K562 (cell line): Measurements from ENCODE around the gene BTN3A1. TPM values are rescaled to one million over a fixed set of nuclear protein-coding genes. Genes with fewer than 3 reads are reported as not detected.

Source experiments
- BMI1 ChIP-seq: fragments of 150-350 bp; IDR thresholded peaks from 2 replicates; pipeline ENCODE4 v1.6.1; 2014; ENCODE audit warnings: low read length
- HCFC1 ChIP-seq: IDR thresholded peaks from 2 replicates; pipeline ENCODE4 v1.6.1; 2012; ENCODE audit warnings: low read depth, low read length, improper control_type of control experiment
- MECOM ChIP-seq: fragments of 250-450 bp; sonication (Bioruptor Pico); IDR thresholded peaks from 2 replicates; pipeline ENCODE4 v1.8.0; 2022; ENCODE audit warnings: inconsistent platforms
- NBN ChIP-seq: fragments of 450-650 bp; IDR thresholded peaks from 2 replicates; pipeline ENCODE4 v1.6.1; 2016; ENCODE audit warnings: low read depth, mild to moderate bottlenecking
- NFXL1 ChIP-seq: fragments of 450-650 bp; formaldehyde crosslinking; IDR thresholded peaks from 2 replicates; pipeline ENCODE4 v1.4.0; 2021; ENCODE audit warnings: mild to moderate bottlenecking
- RBM15 ChIP-seq: fragments of 200-400 bp; formaldehyde crosslinking; IDR thresholded peaks from 2 replicates; pipeline ENCODE4 v1.6.1; 2018; ENCODE audit warnings: mild to moderate bottlenecking, low read length, moderate library complexity; ENCODE audit not compliant: insufficient read depth
- SIX5 ChIP-seq, 2 experiments: IDR thresholded peaks; 2 replicates each; pipeline ENCODE4 v1.6.1; 2011; ENCODE audit warnings: low read length in 2 of 2, borderline replicate concordance in 1 of 2, low read depth in 1 of 2, mild to moderate bottlenecking in 1 of 2, moderate library complexity in 1 of 2; ENCODE audit not compliant: insufficient read depth in 1 of 2
- ZNF507 ChIP-seq: conservative IDR thresholded peaks from 2 replicates; pipeline ENCODE4 v1.6.1; 2017; ENCODE audit warnings: missing genetic modification characterization, missing compliant biosample characterization
- ZNF589 ChIP-seq: fragments of 200-800 bp; sonication (Bioruptor generic); IDR thresholded peaks from 2 replicates; pipeline ENCODE4 v1.6.1; 2016; ENCODE audit warnings: low read depth, missing genetic modification characterization, missing compliant biosample characterization
- polyA plus RNA-seq, 8 experiments: library from polyadenylated mRNA; depleted of rRNA in 4 of 8; stranded (reverse) in 5 of 8; unstranded in 3 of 8; fragments of >200 nt; fragmentation: Nextera tagmentation in 2 of 8; fragmentation: Illumina TruSeq in 1 of 8; extraction: Ambion mirVana in 2 of 8; extraction: Trizol in 1 of 8; gene quantifications; 2 replicates each; pipeline versions ENCODE4 v1.2.1 to v1.2.3, GENCODE V29; 2011 to 2014; ENCODE audit warnings: inconsistent platforms in 1 of 8, missing spikeins in 1 of 8
- total RNA-seq, 7 experiments: library from RNA; depleted of rRNA in 6 of 7; stranded (reverse); fragments of >200 nt in 6 of 7; fragmentation: Illumina TruSeq in 2 of 7; extraction: Trizol in 2 of 7; gene quantifications; 2 replicates each; pipeline versions ENCODE4 v1.2.1 to v1.2.3, GENCODE V29; 2011 to 2021; ENCODE audit warnings: low replicate concordance in 1 of 7
- TF ChIP-seq, protein P1 (sequence below), 3 experiments: fragments of 200-800 bp in 1 of 3; sonication (Bioruptor generic) in 1 of 3; sonication (generic) in 1 of 3; formaldehyde crosslinking in 1 of 3; IDR thresholded peaks; 2 replicates each; pipeline versions ENCODE4 v1.6.1 to v1.8.0; 2016 to 2022; ENCODE audit warnings: mild to moderate bottlenecking in 2 of 3, missing compliant biosample characterization in 2 of 3, missing genetic modification characterization in 2 of 3, missing genetic modification reagents in 1 of 3
- TF ChIP-seq, protein P2 (sequence below): sonication (generic); formaldehyde crosslinking; IDR thresholded peaks from 2 replicates; pipeline ENCODE4 v1.9.0; 2022; ENCODE audit warnings: mild to moderate bottlenecking, missing genetic modification reagents

BTN3A1 gene
- total and polyA plus RNA-seq, 9 of the 15 experiments (the other 6 are each of a cell fraction or from before 2014, with no cell fraction given), result 0.84 to 8.5 (median 3.9) TPM

DNA sequence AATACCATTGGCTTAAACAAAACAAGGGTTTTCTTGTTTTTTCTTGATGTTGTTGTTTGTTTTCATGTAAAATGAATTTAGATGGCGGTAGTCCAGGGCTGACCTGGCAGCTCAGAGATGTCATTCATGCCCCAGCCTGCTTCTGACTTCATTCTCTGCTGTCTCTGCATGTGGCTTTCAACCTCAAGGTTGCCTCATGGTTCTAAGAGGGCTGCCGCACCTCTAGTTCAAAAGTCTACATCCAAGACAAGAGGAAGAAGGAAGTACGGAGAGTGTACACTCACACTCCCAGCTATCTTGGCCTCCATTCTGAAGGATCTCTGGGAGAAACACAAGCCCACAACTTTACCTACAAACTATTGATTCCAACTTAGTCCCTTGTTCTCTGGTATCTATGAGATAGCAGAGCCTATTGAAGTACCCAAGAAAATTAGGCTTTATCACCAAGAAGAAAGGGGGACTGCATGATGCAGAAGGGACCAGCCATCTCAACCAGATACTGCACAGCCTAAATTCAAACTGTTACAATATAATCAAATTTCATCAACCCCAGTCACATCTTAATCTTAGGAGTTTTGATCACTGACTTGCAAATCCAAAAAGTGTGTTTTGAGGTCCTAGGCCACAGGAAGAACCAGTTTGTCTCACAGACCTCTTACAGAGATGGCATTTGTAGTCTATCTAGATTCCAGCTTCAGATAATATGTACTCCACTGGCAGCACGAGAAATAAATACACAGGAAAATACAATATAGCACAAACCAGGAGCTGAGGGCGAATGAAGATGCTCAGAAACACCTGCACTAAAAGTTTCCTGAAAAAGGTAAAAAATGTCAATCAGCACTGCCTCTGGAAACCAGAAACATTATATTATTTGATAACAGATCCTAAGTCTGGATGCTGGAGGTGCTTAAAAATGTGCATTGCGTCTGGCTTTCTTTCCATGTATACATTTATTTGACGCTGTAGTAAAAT lies 37.4 kb downstream of the BTN3A1 start (continued):
- TF ChIP-seq SIX5 (IDR thresholded peaks at IDR 0.05; ENCODE audit: borderline replicate concordance in 1 of 2, insufficient read depth in 1 of 2, low read depth in 1 of 2, low read length in 2 of 2) (no peak), ZNF507 (tag) (no peak), BMI1 (no peak), MECOM (CRISPR knock-in tag) (0 out of 2 replicates have a peak, but pooled peaks have one; percentile 47), HCFC1 (no peak), RBM15 (no peak), ZNF589 (CRISPR knock-in tag) (0 out of 2 replicates have a peak, but pooled peaks have one; percentile 48), NBN (no peak), NFXL1 (CRISPR knock-in tag) (0 out of 2 replicates have a peak, but pooled peaks have one; percentile 81)
- TF ChIP-seq, protein P1, sequence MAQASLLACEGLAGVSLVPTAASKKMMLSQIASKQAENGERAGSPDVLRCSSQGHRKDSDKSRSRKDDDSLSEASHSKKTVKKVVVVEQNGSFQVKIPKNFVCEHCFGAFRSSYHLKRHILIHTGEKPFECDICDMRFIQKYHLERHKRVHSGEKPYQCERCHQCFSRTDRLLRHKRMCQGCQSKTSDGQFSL (CRISPR knock-in tag; IDR thresholded peaks at IDR 0.05), result no peak
- TF ChIP-seq, protein P1 (tag; IDR thresholded peaks at IDR 0.05), result no peak
- TF ChIP-seq, protein P2, sequence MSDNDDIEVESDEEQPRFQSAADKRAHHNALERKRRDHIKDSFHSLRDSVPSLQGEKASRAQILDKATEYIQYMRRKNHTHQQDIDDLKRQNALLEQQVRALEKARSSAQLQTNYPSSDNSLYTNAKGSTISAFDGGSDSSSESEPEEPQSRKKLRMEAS, result no peak
